Right kidney (tissue), 9 donors: Measurements from ENCODE around the gene HCAR2.
"Not testable (repeated sequence)": the region's sequence is repeated elsewhere in the genome, so short reads cannot be mapped to it uniquely, and the experiment has no call there.

ENCODE experiments used
- DNase-seq: peaks from one replicate; pipeline ENCODE4 v3.0.0-alpha.2; 2016
- long read RNA-seq, 8 donors: transcript quantifications; one replicate each; lab custom pipeline, GENCODE V29; 2026

The HCAR2 gene
- long read RNA-seq, donor 1: 0 reads
- long read RNA-seq, donor 2, partial matches to known transcripts: 0 of 2 reads
- long read RNA-seq, donor 2, other reads (novel, unspliced or antisense): 0 of 2 reads
- long read RNA-seq, donor 3: 0 reads
- long read RNA-seq, donor 4: 0 reads
- long read RNA-seq, donor 5: 0 reads
- long read RNA-seq, donor 6, partial matches to known transcripts: 0 of 1 reads
- long read RNA-seq, donor 6, other reads (novel, unspliced or antisense): 0 of 1 reads
- long read RNA-seq, donor 7, partial matches to known transcripts: 0 of 2 reads
- long read RNA-seq, donor 7, other reads (novel, unspliced or antisense): 0 of 2 reads
- long read RNA-seq, donor 8, partial matches to known transcripts: 0 of 1 reads
- long read RNA-seq, donor 8, other reads (novel, unspliced or antisense): 0 of 1 reads

GRCh38 chr12:122702890-122703611 lies at the start of gene HCAR2:
HCAR2 (minus strand) TSS chr12:122703357; CDS start chr12:122703283, 74 bp downstream.
- not testable (repeated sequence) for DNase-seq

DNA sequence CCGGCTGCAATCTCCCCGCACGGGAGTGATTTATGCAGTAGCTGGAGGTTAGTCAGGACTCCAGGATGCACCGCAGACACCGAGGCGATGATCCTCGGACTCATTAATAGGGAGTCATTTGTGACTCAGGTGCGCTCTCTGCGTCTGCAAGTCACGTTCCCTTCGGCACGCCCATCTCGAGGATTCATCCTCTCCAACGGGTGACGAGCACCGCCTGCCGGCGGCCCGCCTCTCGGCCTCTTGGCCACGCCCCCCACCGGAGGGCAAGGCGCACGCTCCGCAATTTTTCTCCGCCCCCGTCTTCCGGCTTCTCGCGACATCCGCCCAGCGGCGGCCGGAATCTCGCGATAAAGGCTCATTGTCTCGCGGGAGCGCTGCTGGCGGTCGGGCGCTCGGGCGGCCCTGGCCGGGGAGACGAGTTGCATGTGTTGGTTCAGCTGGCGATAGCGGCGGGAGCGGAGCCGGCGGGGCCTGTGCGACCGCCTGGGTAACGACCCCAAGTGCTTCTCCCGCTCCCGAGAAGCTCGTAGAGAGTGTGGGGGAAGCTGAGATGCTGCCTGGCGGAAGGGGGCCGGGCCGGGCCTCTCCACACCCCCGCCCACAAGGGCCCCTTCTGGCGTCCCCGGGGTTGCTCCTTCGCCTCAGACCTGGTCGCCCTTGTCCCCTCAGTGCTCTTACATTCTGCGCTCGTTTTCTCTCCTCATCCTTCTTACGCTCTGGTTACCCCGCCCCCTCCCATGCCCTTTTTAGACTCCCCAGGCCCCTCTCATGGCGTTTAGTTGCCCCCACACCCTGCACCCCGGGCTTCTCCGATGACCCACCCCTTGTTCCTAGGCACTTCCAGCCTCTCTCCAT lies 49.5 kb upstream of the HCAR2 start, which contains the start of gene DENR:
DENR (plus strand) TSS at position 361 of the 855 bp plus-strand sequence. CDS start 878 bp downstream, outside the sequence.
- DNase-seq: peak; percentile 99

DNA sequence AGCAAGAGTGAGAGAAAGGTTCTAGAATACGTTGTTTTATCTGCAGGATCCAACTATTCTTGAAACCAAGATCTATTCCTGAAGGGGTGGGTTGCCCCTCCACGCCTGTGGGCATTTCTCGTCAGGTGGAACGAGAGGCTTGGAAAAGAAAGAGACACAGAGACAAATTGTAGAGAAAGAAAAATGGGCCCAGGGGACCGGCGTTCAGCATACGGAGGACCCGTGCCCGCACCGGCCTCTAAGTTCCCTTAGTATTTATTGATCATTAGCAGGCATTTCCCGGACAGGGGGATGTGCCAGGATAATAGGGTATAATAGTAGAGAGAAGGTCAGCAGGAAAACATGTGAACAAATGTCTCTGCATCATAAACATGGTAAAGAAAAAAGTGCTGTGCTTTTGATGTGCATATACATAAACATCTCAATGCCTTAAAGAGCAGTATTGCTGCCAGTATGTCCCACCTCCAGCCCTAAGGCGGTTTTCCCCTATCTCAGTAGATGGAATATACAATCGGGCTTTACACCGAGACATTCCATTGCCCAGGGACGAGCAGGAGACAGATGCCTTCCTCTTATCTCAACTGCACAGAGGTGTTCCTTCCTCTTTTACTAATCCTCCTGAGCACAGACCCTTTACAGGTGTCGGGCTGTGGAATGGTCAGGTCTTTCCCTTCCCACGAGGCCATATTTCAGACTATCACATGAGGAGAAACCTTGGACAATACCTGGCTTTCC lies 47.8 kb upstream of the HCAR2 start:
- DNase-seq: not testable (repeated sequence)

DNA sequence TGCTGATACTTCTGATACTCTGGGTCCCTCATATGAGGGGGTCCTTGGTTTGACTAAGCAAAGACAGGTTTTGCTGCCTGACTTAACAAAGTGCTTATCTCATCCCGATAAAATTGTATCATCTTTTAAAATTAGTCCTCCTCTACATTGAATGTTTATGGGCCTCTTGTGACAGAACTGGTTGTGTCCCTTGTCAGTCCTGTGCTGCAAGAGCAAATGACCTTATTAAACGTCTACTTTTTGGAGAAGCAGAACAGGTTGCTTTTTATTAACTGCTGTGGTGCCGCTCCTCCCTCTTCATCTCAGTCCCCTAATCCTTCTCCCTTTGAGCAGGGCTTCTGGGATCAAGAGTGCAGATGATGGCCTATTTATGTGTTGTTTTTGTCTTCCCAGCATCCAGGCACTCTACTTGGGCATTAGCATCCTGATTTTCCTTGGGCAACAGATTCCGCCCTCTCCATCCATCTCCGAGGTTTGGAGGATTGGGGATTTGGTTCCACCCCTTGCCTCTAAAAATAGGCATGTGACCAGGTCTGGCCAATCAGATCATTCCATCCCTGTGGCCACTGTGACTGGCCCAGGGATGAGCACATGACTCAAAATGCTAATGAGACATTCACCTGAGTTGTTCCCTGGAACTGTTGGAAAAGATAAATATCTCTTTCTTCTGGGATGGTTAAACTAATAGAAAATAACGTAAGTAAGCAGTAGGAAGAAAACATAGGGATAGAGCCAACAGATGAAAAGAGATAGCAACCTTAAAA lies 46.6 kb upstream of the HCAR2 start:
- no peak for DNase-seq

GRCh38 chr12:122747224-122748135 lies 44.3 kb upstream of the HCAR2 start:
- no peak for DNase-seq

DNA sequence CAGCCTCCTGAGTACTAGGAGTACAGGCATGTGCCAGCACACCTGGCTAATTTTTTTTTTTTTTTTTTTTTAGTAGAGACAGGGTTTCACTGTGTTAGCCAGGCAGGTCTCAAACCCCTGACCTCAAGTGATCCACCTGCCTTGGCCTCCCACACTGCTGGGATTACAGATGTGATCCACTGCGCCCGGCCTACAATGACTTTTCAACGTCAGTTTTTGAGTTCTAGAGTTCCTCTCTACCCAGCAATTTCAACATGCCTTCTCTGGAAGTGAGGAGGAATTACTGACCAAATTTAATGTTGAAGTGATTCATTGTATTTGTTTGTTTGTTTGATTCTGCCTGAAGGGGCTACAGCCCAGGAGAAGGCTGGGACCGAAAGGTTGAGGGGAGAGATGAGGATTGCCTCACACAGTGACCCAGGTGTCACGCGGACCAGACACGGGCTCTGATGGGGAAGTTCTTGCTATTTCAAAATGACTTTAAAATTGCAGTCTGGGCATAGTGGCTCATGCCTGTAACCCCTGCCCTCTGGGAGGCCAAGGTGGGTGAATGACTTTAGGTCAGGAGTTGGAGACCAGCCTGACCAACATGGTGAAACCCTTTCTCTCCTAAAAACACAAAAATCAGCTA lies 40.9 kb upstream of the HCAR2 start:
- no peak for DNase-seq

GRCh38 chr12:122740351-122740750 lies 37.2 kb upstream of the HCAR2 start:
- DNase-seq: no peak

DNA sequence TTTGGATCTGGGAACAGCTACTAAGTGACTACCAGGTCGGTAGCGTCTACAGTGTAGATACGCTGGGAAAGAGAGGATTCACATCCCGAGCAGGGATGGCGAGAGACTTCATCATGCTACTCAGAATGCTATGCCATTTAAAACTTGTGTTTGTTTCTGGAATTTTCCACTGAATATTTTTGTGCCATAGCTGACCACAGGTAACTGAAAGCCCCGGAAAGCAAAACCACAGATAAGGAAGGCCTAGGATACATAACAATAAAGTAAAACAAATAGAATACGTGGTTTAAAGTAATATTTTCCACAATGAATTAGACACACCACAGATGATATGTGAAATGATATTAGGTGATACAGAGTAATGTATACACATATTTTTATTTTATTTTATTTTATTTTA lies 35.4 kb upstream of the HCAR2 start:
- DNase-seq: no peak

DNA sequence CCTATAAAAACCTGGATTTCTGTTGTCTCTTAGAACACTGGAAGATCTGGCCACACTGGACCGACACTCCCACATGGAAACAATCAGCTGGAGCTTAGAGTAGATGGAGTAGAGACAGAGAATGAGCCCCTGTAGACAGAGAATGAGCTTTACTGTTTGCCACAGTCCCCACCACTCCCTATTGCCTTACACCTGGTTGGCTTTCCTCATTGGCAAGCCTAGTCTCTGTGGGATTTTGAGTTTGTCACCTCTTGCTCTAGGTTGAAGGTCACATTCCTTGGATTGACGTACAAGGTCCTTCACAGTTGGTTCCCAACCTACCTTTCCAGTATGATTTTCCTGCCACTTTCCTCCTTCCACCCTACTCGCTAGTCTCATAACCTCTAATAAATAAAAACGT lies 29.5 kb upstream of the HCAR2 start:
- no peak for DNase-seq

DNA sequence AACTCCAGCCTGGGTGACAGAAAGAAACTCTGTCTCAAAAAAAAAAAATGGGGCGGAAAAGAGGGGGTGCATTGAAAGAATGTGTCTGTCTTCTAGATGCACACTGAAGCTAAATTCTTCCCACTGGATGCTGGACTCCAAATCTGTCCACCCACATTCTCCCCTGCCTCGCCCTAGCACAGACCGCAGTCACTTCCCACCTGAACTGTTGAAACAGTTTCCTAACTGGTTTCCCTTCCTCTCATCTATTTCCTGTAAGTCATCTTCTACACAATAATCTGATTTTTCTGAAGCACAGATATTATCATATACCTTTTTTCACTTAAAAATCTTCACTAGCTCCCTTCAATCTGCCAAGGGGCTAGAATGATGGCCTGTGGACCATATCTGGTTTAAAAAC lies 29.0 kb upstream of the HCAR2 start:
- DNase-seq: no peak

- DNase-seq: peak; percentile 70
These were observed 27.3 kb upstream of the HCAR2 start, which contains the start of gene HCAR1 for GRCh38 chr12:122730215-122731014. HCAR1 (minus strand) TSS chr12:122730844; CDS start chr12:122730339, 505 bp downstream.

DNA sequence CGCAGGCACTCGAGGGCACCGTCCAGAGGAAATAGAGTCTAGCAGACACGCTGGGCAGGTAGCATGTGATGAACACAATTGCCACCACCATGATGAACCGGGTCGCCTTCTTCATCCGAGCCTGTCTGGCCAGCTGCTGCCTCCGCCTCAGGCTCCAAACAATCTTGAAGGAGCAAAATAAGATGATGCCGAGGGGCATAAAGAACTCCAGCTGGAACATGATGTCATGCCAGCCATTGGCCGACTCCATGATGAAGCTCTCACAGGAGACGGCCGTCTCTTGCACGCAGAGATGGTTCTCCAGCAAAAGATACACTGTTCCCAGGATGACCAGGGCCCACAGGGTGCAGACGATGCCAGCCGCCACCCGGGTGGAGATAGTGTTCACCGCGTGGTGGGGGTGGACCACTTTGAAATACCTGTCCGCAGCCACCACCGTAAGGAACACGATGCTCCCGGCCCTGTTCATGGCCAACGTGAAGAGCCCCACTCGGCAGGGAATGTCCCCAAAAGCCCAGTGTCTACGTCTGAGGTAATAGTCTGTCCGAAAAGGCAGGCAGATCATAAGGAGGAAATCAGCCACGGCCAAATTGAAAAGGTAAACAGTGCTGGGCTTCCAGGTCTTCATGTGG lies 26.5 kb upstream of the HCAR2 start:
- no peak for DNase-seq

DNA sequence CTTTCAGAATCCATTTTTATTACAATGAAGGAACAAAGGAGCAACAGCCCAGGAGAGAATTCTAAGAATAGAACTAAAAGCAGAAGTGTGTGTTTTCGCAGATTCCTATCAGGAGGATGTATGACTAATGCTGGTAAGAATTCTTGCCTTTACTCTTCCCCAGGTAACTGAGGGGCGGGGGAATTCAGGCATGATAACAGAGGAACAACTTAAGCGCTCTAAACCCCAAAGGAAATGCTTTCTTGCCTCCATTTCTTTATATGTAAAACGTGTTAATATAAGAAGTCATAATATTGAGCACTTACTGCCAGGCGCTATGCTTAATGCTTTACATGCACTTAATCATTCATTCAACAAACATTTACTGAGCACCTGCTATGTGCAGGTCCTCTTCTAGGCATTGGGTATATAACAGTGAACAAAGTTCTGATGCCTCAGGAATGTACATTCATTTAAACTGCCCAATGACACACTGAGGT lies 23.0 kb upstream of the HCAR2 start:
- DNase-seq: no peak

GRCh38 chr12:122725452-122726079 lies 22.4 kb upstream of the HCAR2 start:
- DNase-seq: no peak

GRCh38 chr12:122724641-122725243 lies 21.6 kb upstream of the HCAR2 start:
- no peak for DNase-seq

DNA sequence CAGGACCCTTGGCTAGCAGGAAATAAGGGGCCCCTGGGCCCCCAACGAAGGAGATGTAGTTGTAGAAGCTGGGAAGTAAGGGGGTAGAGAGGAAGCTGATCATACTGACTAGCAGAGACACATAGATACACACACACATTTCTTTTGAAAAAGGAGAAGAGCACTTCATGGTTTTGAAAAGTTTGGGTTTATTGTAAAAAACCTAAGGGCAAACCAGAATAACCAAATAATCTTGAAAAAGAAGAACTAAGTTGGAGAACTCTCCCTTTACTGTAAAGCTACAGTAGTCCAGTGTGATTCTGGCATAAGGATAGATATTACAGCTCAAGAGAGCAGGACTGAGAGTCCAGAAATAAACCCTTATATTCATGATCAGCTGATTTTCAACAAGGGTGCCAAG lies 19.2 kb upstream of the HCAR2 start:
- DNase-seq: no peak

- DNase-seq: no peak
These were observed 17.9 kb upstream of the HCAR2 start for GRCh38 chr12:122721057-122721545.
